OCI-LY3 (cell line): Measurements from ENCODE around the gene WDR83.

Source experiments
- H2AFZ ChIP-seq: fragments of 200-600, 300-600 bp; shearing (Covaris generic); 2 replicates; pipeline ENCODE4 v1.6.0; 2014; ENCODE audit warnings: antibody characterized with exemption, low read depth, low read length
- H3K27ac ChIP-seq: fragments of 200-600, 300-600 bp; sonication (generic); 2 replicates; pipeline ENCODE4 v1.5.1; 2014; ENCODE audit warnings: mild to moderate bottlenecking, low read length, moderate library complexity, mixed read lengths
- H3K27me3 ChIP-seq: fragments of 200-600, 300-600 bp; sonication (generic); 2 replicates; pipeline ENCODE4 v1.6.1; 2014; ENCODE audit warnings: low read depth, low read length, mixed read lengths
- H3K36me3 ChIP-seq: fragments of 200-600, 300-600 bp; sonication (generic); replicated peaks from 2 replicates; pipeline ENCODE3; 2014; ENCODE audit warnings: low read depth, low read length, mixed read lengths
- H3K4me1 ChIP-seq: fragments of 300-600, 200-600 bp; sonication (generic); 2 replicates; pipeline ENCODE4 v1.6.1; 2014; ENCODE audit warnings: low read length, mixed read lengths
- H3K4me2 ChIP-seq: fragments of 200-600, 300-600 bp; sonication (generic); 2 replicates; pipeline ENCODE4 v1.6.1; 2014; ENCODE audit warnings: low read length, mixed read lengths
- H3K4me3 ChIP-seq: fragments of 300-600, 200-600 bp; sonication (generic); 2 replicates; pipeline ENCODE4 v1.5.1; 2014; ENCODE audit warnings: antibody characterized with exemption, mild to moderate bottlenecking, low read length, moderate library complexity
- H3K79me2 ChIP-seq: fragments of 300-600, 200-600 bp; shearing (Covaris generic); 2 replicates; pipeline ENCODE4 v1.6.1; 2014; ENCODE audit warnings: mild to moderate bottlenecking, low read length, mixed read lengths
- H3K9ac ChIP-seq: fragments of 300-600, 200-600 bp; shearing (Covaris generic); 2 replicates; pipeline ENCODE4 v1.6.0; 2014; ENCODE audit warnings: mild to moderate bottlenecking, low read length, moderate library complexity
- H3K9me3 ChIP-seq: fragments of 200-600, 300-600 bp; shearing (Covaris generic); 2 replicates; pipeline ENCODE4 v1.6.1; 2014; ENCODE audit warnings: low read length, mixed read lengths; ENCODE audit not compliant: insufficient read depth
- H4K20me1 ChIP-seq: fragments of 200-600, 300-600 bp; sonication (generic); 2 replicates; pipeline ENCODE4 v1.6.1; 2016; ENCODE audit warnings: low read length, mixed read lengths; ENCODE audit not compliant: insufficient read depth
- EZH2phosphoT487 ChIP-seq: fragments of 200-600 bp; shearing (Covaris generic); IDR thresholded peaks from 2 replicates; pipeline ENCODE4 v1.6.1; 2018; ENCODE audit warnings: antibody characterized with exemption, mixed run types, low read depth
- TF ChIP-seq, protein P1 (sequence below): fragments of 200-600, 300-600 bp; sonication (generic); IDR thresholded peaks from 2 replicates; pipeline ENCODE4 v1.5.1; 2014; ENCODE audit warnings: antibody characterized with exemption, low read length, low read depth

Gene WDR83

DNA sequence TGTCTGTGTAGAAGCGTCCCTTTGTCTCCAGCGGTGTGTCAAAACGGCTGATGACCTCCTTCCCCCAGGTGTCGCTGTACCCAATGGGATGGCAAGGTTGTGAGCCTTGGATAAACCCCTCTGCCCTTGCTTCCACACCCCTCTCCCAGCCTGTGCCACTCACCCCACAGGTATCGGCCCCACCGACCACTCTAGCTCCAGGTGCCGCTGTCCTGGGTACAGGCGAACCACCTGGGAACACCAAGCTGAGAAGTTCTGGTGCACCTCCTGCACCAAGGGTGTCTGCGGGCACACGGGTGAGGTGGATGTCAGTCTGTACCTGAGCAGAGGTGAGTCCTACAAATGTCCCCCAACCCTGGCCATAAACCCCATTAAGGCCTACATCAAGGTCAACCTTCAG, 16.7 kb upstream of the WDR83 start:
- Histone ChIP-seq H3K9ac (no peak overlapping the region), H3K9me3 (no peaks in the 10 kb centered on the region), H3K79me2 (no peaks in the 10 kb centered on the region; the same call in 1 of the 2 replicates), H3K4me1 (no peaks in the 10 kb centered on the region), H3K36me3 (peaks cover 53% of the 10 kb centered on the region), H4K20me1 (peaks cover 13% of the 10 kb centered on the region; the same call in 1 of the 2 replicates), H3K27ac (no peak overlapping the region), H3K27me3 (no peaks in the 10 kb centered on the region), H3K4me2 (no peak overlapping the region), H3K4me3 (no peak overlapping the region), H2AFZ (no peak overlapping the region)
- no peak for TF ChIP-seq EZH2phosphoT487
- TF ChIP-seq, protein P1, sequence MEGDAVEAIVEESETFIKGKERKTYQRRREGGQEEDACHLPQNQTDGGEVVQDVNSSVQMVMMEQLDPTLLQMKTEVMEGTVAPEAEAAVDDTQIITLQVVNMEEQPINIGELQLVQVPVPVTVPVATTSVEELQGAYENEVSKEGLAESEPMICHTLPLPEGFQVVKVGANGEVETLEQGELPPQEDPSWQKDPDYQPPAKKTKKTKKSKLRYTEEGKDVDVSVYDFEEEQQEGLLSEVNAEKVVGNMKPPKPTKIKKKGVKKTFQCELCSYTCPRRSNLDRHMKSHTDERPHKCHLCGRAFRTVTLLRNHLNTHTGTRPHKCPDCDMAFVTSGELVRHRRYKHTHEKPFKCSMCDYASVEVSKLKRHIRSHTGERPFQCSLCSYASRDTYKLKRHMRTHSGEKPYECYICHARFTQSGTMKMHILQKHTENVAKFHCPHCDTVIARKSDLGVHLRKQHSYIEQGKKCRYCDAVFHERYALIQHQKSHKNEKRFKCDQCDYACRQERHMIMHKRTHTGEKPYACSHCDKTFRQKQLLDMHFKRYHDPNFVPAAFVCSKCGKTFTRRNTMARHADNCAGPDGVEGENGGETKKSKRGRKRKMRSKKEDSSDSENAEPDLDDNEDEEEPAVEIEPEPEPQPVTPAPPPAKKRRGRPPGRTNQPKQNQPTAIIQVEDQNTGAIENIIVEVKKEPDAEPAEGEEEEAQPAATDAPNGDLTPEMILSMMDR = no peak

DNA sequence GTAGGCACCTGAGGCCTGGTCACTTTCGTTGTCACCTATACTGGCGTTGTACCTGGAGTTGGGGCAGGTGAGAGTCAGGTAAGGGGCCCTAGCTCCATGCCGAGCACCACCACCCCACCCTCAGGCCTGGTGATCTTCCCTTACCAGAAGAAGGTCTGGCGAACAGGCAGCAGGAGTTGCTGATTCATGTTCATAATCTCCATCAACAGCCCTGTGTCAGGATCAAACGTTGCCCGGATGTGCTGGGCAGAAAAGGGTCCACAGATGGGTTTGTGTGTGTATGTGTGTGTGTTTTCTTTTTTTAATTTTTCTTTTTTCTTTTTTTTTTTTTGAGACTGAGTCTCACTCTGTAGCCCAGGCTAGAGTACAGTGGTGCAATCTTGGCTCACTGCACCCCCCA, 14.4 kb upstream of the WDR83 start:
- Histone ChIP-seq H3K9ac (no peak overlapping the region), H3K4me2 (no peak overlapping the region), H3K4me1 (no peaks in the 10 kb centered on the region), H3K36me3 (peaks cover 65% of the 10 kb centered on the region), H2AFZ (no peak overlapping the region), H3K27me3 (no peaks in the 10 kb centered on the region), H3K27ac (no peak overlapping the region), H4K20me1 (peaks cover 16% of the 10 kb centered on the region), H3K4me3 (no peak overlapping the region), H3K79me2 (peaks cover 16% of the 10 kb centered on the region), H3K9me3 (no peaks in the 10 kb centered on the region)
- TF ChIP-seq, protein P1 = no peak
- no peak for TF ChIP-seq EZH2phosphoT487

DNA sequence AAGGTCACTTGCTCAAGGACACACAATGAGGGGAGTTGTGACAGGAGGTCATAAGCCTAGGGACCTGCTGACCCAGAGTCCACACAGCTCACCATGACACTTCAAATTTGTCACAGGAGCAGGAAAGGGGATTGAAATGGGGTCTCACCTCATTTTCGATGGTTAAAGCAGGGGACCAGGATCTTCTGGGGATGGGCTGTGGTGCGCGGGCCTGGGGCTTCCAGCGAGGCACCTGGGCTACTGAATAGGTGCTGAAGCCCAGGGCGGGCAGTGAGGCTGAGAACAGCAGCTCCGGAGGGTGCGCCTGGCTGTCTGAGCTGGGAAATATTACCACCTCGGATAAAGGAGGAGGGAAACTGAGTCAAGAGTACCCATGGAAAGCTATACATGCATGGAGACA, 11.1 kb upstream of the WDR83 start:
- Histone ChIP-seq H3K4me2 (no peak overlapping the region), H3K4me1 (no peaks in the 10 kb centered on the region), H3K9me3 (no peaks in the 10 kb centered on the region), H4K20me1 (peaks cover 14% of the 10 kb centered on the region), H3K27ac (no peak overlapping the region), H3K27me3 (no peaks in the 10 kb centered on the region), H3K4me3 (no peak overlapping the region), H3K79me2 (peaks cover 26% of the 10 kb centered on the region), H2AFZ (no peak overlapping the region), H3K36me3 (peaks cover 66% of the 10 kb centered on the region), H3K9ac (no peak overlapping the region)
- TF ChIP-seq EZH2phosphoT487 = no peak
- TF ChIP-seq, protein P1 = no peak

- Histone ChIP-seq H3K9ac (no peak overlapping the region), H3K27ac (no peak overlapping the region), H4K20me1 (peaks cover 14% of the 10 kb centered on the region), H3K27me3 (no peaks in the 10 kb centered on the region), H3K4me1 (no peaks in the 10 kb centered on the region), H3K79me2 (peaks cover 26% of the 10 kb centered on the region), H3K36me3 (peaks cover 67% of the 10 kb centered on the region), H3K4me2 (no peak overlapping the region), H3K4me3 (no peak overlapping the region), H3K9me3 (no peaks in the 10 kb centered on the region), H2AFZ (no peak overlapping the region)
- no peak for TF ChIP-seq EZH2phosphoT487
- TF ChIP-seq, protein P1 = no peak
Measured at GRCh38 chr19:12656899-12657571, 9.6 kb upstream of the WDR83 start.
